Progenitor cell of endocrine pancreas (in vitro differentiated cells): ENCODE results near the gene MTCH1. TPM values are rescaled to one million over a fixed set of nuclear protein-coding genes. Genes with fewer than 3 reads are reported as not detected.

Experiments
- DNase-seq: peaks from one replicate; pipeline ENCODE4 v3.0.0; 2021; ENCODE audit warnings: low spot score; ENCODE audit not compliant: unreplicated experiment
- H3K27ac Mint-ChIP-seq: 2 replicates; pipeline ENCODE4 v1.8.0; 2021; ENCODE audit warnings: mild to moderate bottlenecking, moderate library complexity, mixed read lengths
- H3K27me3 Mint-ChIP-seq: 2 replicates; pipeline ENCODE4 v1.8.0; 2021; ENCODE audit warnings: mixed read lengths
- H3K36me3 Mint-ChIP-seq: 2 replicates; pipeline ENCODE4 v1.8.0; 2022; ENCODE audit warnings: mixed read lengths; ENCODE audit not compliant: insufficient read depth
- H3K4me1 Mint-ChIP-seq: 2 replicates; pipeline ENCODE4 v1.8.0; 2021; ENCODE audit warnings: low read depth, mixed read lengths
- H3K4me3 Mint-ChIP-seq: 2 replicates; pipeline ENCODE4 v1.8.0; 2021; ENCODE audit warnings: low read depth, mild to moderate bottlenecking, moderate library complexity, mixed read lengths
- H3K9me3 Mint-ChIP-seq: 2 replicates; pipeline ENCODE4 v1.8.0; 2021; ENCODE audit warnings: low read depth, mixed read lengths
- CTCF ChIP-seq: fragments of 200-600 bp; sonication (generic); IDR thresholded peaks from one replicate; pipeline ENCODE4 v1.5.0; 2021; ENCODE audit warnings: antibody characterized with exemption, mild to moderate bottlenecking; ENCODE audit not compliant: unreplicated experiment
- total RNA-seq: library from RNA; stranded (reverse); gene quantifications from 2 replicates; pipeline ENCODE4 v1.2.1, GENCODE V29; 2021

The MTCH1 gene
- total RNA-seq, 1 donor from 2014 or later, result 145 TPM

GRCh38 chr6:36980876-36981619 lies 4.9 kb downstream of the MTCH1 start:
- H3K27ac Mint-ChIP-seq, result peak overlapping the region; percentile 63
- no peaks in the 10 kb centered on the region for H3K27me3 Mint-ChIP-seq
- no peaks in the 10 kb centered on the region for H3K9me3 Mint-ChIP-seq
- H3K4me1 Mint-ChIP-seq, result peaks cover 8% of the 10 kb centered on the region
- H3K4me3 Mint-ChIP-seq, result no peak overlapping the region
- DNase-seq, result no peak
- H3K36me3 Mint-ChIP-seq, result peaks cover 8% of the 10 kb centered on the region
- peak; percentile 17 for TF ChIP-seq CTCF

DNA sequence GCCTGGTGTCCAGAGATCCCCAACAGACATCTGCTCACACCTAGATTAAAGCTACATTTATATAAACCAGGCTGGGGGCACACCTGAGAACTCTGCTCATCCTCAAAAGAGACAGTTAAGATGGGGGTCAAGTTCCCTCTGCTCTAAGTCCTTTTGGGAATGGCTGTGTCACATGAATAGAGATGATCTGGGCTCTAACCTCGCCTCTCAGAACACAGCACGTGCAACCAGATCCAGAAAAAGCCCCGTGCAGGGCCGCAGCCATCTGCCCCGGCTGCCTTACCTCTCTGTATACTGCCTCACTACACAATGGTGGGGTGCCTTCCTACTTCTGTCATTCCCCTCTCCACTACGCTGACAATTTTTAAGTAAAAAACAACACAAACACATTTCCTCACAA lies 5.9 kb downstream of the MTCH1 start:
- Mint-ChIP-seq H3K9me3 (no peaks in the 10 kb centered on the region), H3K27ac (peak overlapping the region; percentile 72), H3K4me3 (no peak overlapping the region), H3K36me3 (peaks cover 10% of the 10 kb centered on the region), H3K27me3 (no peaks in the 10 kb centered on the region), H3K4me1 (peaks cover 8% of the 10 kb centered on the region)
- no peak for TF ChIP-seq CTCF
- no peak for DNase-seq

- peak; percentile 32 for TF ChIP-seq CTCF
- DNase-seq, result no peak
- Mint-ChIP-seq H3K27me3 (no peaks in the 10 kb centered on the region), H3K36me3 (peaks cover 11% of the 10 kb centered on the region), H3K27ac (no peak overlapping the region), H3K4me1 (peaks cover 8% of the 10 kb centered on the region), H3K9me3 (no peaks in the 10 kb centered on the region), H3K4me3 (no peak overlapping the region)
Measured at GRCh38 chr6:36979347-36979742, 6.7 kb downstream of the MTCH1 start.

- H3K27me3 Mint-ChIP-seq, result no peaks in the 10 kb centered on the region
- H3K4me1 Mint-ChIP-seq, result peaks cover 8% of the 10 kb centered on the region
- no peak overlapping the region for H3K27ac Mint-ChIP-seq
- H3K9me3 Mint-ChIP-seq, result no peaks in the 10 kb centered on the region
- peaks cover 11% of the 10 kb centered on the region for H3K36me3 Mint-ChIP-seq
- H3K4me3 Mint-ChIP-seq, result no peak overlapping the region
- no peak for DNase-seq
- TF ChIP-seq CTCF, result no peak
Measured at GRCh38 chr6:36978421-36979346, 7.3 kb downstream of the MTCH1 start.

DNA sequence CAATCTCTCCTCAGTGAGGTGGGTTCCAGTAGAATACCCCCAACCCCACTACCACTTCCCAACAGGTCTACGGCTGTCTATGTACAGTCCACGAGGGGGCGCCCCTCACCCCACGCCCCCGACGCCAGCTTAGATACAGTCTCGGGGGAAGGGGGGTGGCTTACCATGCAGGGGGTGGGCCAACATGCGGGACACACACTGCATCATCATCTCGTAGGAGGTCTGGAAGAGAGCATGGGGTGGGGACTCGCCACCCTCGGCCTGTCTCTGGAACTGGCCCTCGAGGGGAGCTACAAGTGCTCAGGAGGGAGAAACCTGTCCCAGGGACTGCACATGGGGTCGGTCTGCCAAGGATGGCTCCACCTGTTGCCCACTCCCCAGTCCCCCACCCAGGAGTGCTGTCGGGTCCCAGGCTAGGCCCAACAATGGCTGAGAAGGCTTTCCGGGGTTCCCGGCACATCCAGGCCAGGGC lies 8.5 kb downstream of the MTCH1 start:
- no peaks in the 10 kb centered on the region for H3K9me3 Mint-ChIP-seq
- peaks cover 8% of the 10 kb centered on the region for H3K4me1 Mint-ChIP-seq

More for the DNA sequence above, 8.5 kb downstream of the MTCH1 start:
- DNase-seq, result no peak
- peak; percentile 47 for TF ChIP-seq CTCF
- H3K4me3 Mint-ChIP-seq, result no peak overlapping the region
- peaks cover 12% of the 10 kb centered on the region for H3K36me3 Mint-ChIP-seq
- no peaks in the 10 kb centered on the region for H3K27me3 Mint-ChIP-seq
- H3K27ac Mint-ChIP-seq, result no peak overlapping the region
